Head of caudate nucleus (tissue), 42 donors: ENCODE measurements around the gene IGFLR1.

ENCODE experiments used
- DNase-seq, 42 donors: peaks; one replicate each; pipeline versions ENCODE4 v3.0.0 to v3.0.0-alpha.2; 2020 to 2021; ENCODE audit warnings: mixed read lengths in 7 of 42
- intact Hi-C: fragments of 100-400 bp; cut with DNase I; formaldehyde crosslinking; loops from one replicate; pipeline ENCODE4 v1.15.0; 2022

The IGFLR1 gene

GRCh38 chr19:35718345-35719041 lies 23.8 kb downstream of the IGFLR1 start:
- intact Hi-C loops = loop anchor here (5.0 kb wide), 1 partner anchor 171 kb away; the partner anchor contains the start of gene TMEM147
- DNase-seq = peak in 29 of 42 donors; percentile 11 to 62 (median 33)

- DNase-seq = peak in 6 of 42 donors; percentile 4 to 97 (median 92)
- intact Hi-C loops = loop anchor here (1.0 to 5.0 kb wide), 4 partner anchors 25 to 171 kb away; partner anchors contain the start of genes PSENEN, RBM42, TMEM147 and U2AF1L4
Measured at GRCh38 chr19:35717665-35718344, 24.4 kb downstream of the IGFLR1 start, which contains the start of gene KMT2B. Gene KMT2B, plus strand, starts transcription at chr19:35718003. Its CDS starts 16 bp downstream, at chr19:35718019.

DNA sequence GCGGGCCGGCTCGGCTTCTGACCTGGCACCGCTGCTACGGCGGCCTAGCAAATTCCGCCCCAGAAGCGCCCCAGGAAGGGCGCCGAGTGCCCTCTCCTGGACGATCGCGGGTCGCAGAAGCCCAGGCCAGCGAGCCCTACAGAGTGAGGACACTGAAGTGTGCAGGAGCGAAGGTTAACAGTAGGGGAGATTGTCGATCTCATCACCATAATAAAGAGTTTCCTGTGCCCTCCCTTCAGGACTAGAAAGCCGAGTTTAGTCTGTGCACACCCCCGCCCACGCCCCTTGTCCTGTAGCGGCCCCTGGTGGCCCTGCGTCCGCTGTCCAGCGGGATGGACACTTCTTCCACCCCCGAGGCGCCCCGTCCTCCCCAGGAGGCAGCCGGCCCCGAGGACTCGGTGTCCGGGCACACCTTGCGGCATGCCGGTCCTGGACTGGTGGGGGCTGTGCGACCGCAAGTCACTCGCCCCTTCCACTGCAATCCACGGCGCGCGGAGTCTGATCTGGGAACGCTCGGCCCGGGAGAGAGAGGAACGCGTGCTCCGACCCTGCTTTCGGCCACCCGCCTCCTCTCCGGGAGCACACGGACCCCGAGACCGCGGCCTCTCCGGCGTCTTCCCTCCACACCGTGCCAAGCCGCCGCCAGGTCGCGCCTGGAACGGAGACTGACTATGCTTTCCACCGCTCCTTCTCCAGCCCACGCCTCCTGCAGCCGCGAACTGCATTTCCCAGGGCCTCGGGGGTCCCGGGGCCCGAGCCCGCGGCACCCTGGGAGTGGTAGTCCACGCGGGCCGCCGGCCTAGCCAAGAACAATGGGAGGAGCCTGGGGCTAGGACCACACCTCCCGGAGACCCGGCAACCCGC lies 25.2 kb downstream of the IGFLR1 start:
- peak; percentile 81 to 98 (median 95) for DNase-seq
- intact Hi-C loops = loop anchor here (1.0 to 5.0 kb wide), 4 partner anchors 24 to 170 kb away; partner anchors contain the start of genes PSENEN, RBM42, TMEM147 and U2AF1L4

GRCh38 chr19:35715981-35716800 lies 26.1 kb downstream of the IGFLR1 start:
- intact Hi-C loops = loop anchor here (2.0 to 5.0 kb wide), 3 partner anchors 29 to 169 kb away; partner anchors contain the start of genes PSENEN, RBM42, TMEM147 and U2AF1L4
- peak in 36 of 42 donors; percentile 32 to 84 (median 68) for DNase-seq

DNA sequence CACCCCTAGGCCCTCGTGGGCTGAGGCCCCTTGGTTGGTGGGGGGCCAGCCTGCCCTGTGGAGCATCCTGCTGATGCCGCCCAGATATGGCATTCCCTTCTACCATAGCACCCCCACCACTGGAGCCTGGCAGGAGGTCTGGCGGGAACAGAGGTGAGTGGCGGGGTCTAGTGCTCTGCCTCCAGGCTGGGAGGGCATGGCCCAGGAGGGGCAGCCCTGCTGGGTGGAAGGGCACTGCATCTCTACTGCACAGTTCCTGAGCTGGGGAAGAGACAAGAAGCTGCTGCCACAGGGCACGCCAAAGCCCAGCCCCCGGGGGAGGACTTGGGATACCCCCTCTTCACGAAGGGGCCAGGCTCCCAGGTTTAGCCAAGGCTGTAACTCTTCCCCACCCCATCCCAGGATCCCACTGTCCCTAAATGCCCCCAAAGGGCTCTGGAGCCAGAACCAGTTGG lies 26.9 kb downstream of the IGFLR1 start:
- DNase-seq = no peak
- intact Hi-C loops = loop anchor here (5.0 kb wide), 1 partner anchor 168 kb away; the partner anchor contains the start of gene TMEM147

DNA sequence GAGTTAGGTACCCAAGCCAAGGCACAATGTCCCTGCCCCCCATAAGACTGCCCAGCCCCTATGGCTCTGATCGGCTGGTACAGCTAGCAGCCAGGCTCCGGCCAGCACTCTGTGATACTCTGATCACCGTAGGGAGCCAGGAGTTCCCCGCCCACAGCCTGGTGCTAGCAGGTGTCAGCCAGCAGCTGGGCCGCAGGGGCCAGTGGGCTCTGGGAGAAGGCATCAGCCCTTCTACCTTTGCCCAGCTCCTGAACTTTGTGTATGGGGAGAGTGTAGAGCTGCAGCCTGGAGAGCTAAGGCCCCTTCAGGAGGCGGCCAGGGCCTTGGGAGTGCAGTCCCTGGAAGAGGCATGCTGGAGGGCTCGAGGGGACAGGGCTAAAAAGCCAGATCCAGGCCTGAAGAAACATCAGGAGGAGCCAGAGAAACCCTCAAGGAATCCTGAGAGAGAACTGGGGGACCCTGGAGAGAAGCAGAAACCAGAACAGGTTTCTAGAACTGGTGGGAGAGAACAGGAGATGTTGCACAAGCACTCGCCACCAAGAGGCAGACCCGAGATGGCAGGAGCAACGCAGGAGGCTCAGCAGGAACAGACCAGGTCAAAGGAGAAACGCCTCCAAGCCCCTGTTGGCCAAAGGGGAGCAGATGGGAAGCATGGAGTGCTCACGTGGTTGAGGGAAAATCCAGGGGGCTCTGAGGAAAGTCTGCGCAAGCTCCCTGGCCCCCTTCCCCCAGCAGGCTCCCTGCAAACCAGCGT lies 27.5 kb downstream of the IGFLR1 start:
- no peak for DNase-seq
- intact Hi-C loops = loop anchor here (5.0 kb wide), 1 partner anchor 167 kb away; the partner anchor contains the start of gene TMEM147

DNA sequence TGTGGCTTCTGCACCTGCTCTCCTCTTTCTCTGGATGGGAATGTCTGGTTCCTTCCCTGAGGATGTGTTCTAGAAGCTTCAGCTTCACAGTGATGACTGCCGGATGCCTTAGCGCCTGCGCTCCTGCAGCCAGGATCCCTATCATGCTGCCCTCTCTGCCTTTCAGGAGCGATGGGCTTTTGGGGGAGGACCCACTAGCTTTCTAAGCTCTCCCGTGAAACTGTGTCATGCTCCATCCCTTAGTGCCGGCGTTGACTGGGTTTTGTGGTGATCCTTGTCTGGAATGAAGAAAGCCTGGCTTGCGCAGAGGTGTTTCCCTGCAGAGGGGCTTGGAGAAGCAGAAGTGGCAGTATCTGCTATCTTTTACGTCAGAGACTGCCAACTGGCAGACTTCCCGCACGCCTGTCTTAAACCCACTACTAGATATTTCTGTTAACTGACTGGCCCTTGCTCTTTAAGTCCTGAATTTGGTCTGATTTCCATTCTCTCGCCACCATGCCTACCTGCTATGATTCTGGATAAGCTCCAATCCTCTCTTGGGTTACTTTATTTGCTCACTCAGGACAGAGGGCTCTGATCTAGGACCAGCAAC lies 28.3 kb downstream of the IGFLR1 start:
- intact Hi-C loops = no loop called here
- DNase-seq = no peak

GRCh38 chr19:35713506-35713850 lies 28.8 kb downstream of the IGFLR1 start:
- intact Hi-C loops = no loop called here

DNA sequence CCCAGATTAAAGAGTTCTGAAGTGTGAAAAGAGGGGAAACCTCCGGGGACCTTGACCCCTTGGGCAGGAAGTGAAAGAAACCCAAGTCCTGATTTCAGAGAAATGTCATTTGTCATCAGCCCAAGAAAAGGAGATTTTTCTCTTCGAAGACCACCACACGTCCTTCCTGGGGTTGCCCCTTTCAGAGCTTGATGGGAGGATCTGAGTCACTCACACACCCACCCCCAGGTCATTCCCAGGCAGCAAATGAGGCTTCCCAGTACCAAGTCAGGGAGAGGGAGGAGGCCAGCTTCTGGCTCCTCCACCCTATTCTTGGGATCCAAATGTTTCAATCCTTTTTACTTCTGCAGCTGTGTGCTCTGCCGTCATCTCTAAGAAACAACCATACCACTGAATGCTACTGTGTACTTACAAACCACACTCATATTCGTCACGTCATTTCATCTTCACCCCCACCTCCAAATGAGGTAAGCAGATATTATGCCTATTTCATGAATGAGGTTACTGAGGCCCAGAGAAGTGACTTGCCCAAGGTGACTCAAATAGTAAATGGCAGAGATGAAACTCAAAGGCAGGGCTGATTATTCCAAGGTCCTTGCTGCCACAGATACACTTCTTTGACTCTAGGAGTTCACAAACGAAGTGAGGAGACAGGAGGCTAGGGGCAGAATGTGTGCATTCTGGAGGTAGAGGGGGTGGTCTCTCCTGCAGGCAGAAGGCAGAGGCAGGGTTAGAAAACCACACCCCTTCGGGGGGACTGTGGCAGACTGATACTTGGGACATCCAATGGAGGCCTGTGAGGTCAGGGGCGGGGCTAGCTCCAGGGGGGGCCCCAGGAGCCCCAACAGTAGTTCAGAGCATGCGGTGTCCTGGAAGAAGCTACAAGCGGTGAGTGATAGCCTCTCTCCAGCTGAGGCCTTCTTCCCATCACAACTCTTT lies 29.4 kb downstream of the IGFLR1 start:
- intact Hi-C loops = no loop called here
- DNase-seq = peak in 1 of 42 donors; percentile 36

More at GRCh38 chr19:35713506-35713850, 28.8 kb downstream of the IGFLR1 start:
- DNase-seq = no peak

GRCh38 chr19:35710784-35711723 lies 31.2 kb downstream of the IGFLR1 start:
- no peak for DNase-seq
- intact Hi-C loops = no loop called here

GRCh38 chr19:35708391-35708790 lies 33.9 kb downstream of the IGFLR1 start:
- intact Hi-C loops = no loop called here
- DNase-seq = no peak

DNA sequence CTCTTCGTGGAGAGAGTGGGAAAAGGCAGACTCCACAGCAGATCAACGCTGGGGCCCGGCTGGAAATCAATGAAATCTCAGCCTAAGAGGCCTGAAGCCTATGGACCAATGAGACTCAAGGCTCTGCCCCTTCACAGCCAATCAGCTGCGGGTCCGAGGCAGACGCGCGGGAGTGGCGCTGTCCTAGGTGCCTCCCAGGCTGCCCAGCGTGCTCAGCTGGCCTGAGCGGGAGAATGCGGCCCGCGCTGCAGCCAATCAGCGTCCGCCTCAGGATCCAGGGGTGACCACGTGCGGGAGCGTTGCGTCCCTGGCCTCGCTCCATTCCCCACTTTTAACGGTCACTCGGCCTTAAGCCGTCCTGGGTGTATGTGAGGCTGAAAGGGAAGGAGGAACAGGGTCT lies 38.0 kb downstream of the IGFLR1 start, which contains the start of gene ZBTB32:
TSS of gene ZBTB32 (plus strand) at position 341 of the 400 bp plus-strand sequence. CDS start 10,069 bp downstream, outside the sequence.
- peak in 9 of 42 donors; percentile 9 to 54 (median 29) for DNase-seq
- intact Hi-C loops = no loop called here

DNA sequence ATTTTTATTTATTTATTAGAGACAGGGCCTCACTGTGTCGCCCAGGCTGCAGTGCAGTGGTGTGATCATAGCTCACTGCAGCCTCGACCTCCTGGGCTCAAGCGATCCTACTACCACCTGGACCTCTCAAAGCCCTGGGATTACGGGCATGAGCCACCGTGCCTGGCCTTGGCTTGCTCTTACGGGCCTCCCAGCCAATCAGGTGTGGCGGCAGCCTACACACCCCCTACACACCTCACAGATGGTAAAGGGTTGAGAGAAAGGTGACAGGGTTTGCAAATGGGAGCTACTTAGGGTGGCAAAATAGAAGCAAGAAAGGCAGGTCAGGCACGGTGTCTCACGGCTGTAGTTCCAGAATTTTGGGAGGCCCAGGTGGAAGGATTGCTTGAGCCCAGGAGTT lies 38.9 kb downstream of the IGFLR1 start:
- DNase-seq = peak in 1 of 42 donors; percentile 18
- intact Hi-C loops = no loop called here

DNA sequence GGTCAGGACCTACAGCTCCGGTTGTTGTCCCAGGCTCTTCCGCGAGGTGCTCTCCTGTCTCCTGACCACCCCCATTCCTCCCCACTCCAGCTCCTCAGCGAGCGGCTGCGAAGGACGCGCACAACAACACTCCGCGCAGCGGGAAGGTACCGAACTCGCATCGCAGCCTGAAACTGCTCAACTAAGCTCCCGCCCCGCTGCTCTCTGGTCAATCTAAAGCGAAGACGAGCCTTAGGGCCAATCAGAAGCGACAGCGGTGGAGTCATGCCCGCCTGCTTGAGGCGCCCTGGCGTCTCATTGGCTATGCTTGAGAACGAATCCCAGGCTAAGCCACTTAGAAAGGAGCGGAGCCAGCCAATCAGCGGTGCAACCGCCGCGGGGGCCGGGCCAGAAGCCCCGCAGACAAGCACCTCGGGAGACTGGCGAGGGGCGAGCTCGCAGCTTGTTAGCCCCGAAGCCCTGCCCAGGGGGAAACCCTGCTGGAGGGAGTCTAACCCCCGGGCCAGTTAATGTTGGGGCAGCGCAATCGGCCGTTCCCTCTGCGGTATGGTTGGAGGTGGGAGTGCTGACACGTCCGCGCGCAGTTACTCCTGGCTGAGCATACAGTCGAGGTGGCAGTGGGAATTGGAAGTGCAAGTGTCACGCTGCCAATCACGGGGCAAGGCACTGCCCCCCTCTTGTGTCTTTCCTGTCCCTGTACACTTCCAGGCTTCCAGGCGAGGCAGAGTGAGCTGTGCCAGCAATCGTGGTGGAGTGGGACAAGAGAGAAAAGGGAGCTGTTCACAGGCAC lies 39.8 kb downstream of the IGFLR1 start:
- DNase-seq = peak; percentile 96 to 100 (median 99)
- intact Hi-C loops = no loop called here
